ENCODE data around the gene TNFAIP1.
A peak's percentile ranks its signal among the peaks of the same experiment; 100 is the strongest.

The TNFAIP1 gene

GRCh38 chr17:28370035-28370743 is 34.6 kb downstream of the TNFAIP1 start, which contains the start of gene VTN:
TSS of gene VTN (minus strand) at chr17:28370307. CDS start at chr17:28370203, 104 bp downstream.
- Histone ChIP-seq H3K27me3 (replicated peaks; ENCODE audit: control insufficient read depth, insufficient read depth, low read length, poor library complexity, severe bottlenecking) (no peaks in the 10 kb centered on the region), H3K4me3 (ENCODE audit: insufficient read depth, low read depth, low read length, poor library complexity, severe bottlenecking) (peak within 1 kb of the TSS; percentile 66), H3K4me1 (ENCODE audit: control insufficient read depth, insufficient read depth, low read length, poor library complexity, severe bottlenecking) (peaks cover 19% of the 10 kb centered on the region), H3K27ac (ENCODE audit: insufficient read depth, low read length, poor library complexity, severe bottlenecking) (peak within 1 kb of the TSS; percentile 82), H3K36me3 (ENCODE audit: control insufficient read depth, insufficient read depth, low read length) (peaks cover under 1% of the 10 kb centered on the region), H3K9me3 (ENCODE audit: control insufficient read depth, low read length) (no peaks in the 10 kb centered on the region)
- no peak for DNase-seq

GRCh38 chr17:28370744-28371103 is 35.2 kb downstream of the TNFAIP1 start:
- Histone ChIP-seq H3K4me1 (ENCODE audit: control insufficient read depth, insufficient read depth, low read length, poor library complexity, severe bottlenecking) (peaks cover 19% of the 10 kb centered on the region), H3K4me3 (ENCODE audit: insufficient read depth, low read depth, low read length, poor library complexity, severe bottlenecking) (peak overlapping the region; percentile 66), H3K9me3 (ENCODE audit: control insufficient read depth, low read length) (no peaks in the 10 kb centered on the region), H3K36me3 (ENCODE audit: control insufficient read depth, insufficient read depth, low read length) (no peaks in the 10 kb centered on the region), H3K27me3 (replicated peaks; ENCODE audit: control insufficient read depth, insufficient read depth, low read length, poor library complexity, severe bottlenecking) (no peaks in the 10 kb centered on the region), H3K27ac (ENCODE audit: insufficient read depth, low read length, poor library complexity, severe bottlenecking) (peak overlapping the region; percentile 82)
- no peak for DNase-seq

- Histone ChIP-seq H3K9me3 (ENCODE audit: control insufficient read depth, low read length) (no peaks in the 10 kb centered on the region), H3K4me1 (ENCODE audit: control insufficient read depth, insufficient read depth, low read length, poor library complexity, severe bottlenecking) (peaks cover 19% of the 10 kb centered on the region), H3K36me3 (ENCODE audit: control insufficient read depth, insufficient read depth, low read length) (no peaks in the 10 kb centered on the region), H3K27me3 (replicated peaks; ENCODE audit: control insufficient read depth, insufficient read depth, low read length, poor library complexity, severe bottlenecking) (no peaks in the 10 kb centered on the region), H3K27ac (ENCODE audit: insufficient read depth, low read length, poor library complexity, severe bottlenecking) (peak within 1 kb of the TSS; percentile 82), H3K4me3 (ENCODE audit: insufficient read depth, low read depth, low read length, poor library complexity, severe bottlenecking) (peak within 1 kb of the TSS; percentile 66)
- peak; percentile 75 to 79 (median 75) for DNase-seq
Observed at GRCh38 chr17:28371245-28372202, 36.0 kb downstream of the TNFAIP1 start, which contains the start of gene SARM1. TSS of gene SARM1 (plus strand) at chr17:28371694. CDS start at chr17:28372033, 339 bp downstream.

- Histone ChIP-seq H3K4me1 (ENCODE audit: control insufficient read depth, insufficient read depth, low read length, poor library complexity, severe bottlenecking) (peaks cover 19% of the 10 kb centered on the region), H3K27ac (ENCODE audit: insufficient read depth, low read length, poor library complexity, severe bottlenecking) (peak overlapping the region; percentile 82), H3K9me3 (ENCODE audit: control insufficient read depth, low read length) (no peaks in the 10 kb centered on the region), H3K36me3 (ENCODE audit: control insufficient read depth, insufficient read depth, low read length) (no peaks in the 10 kb centered on the region), H3K27me3 (replicated peaks; ENCODE audit: control insufficient read depth, insufficient read depth, low read length, poor library complexity, severe bottlenecking) (no peaks in the 10 kb centered on the region), H3K4me3 (ENCODE audit: insufficient read depth, low read depth, low read length, poor library complexity, severe bottlenecking) (peak overlapping the region; percentile 66)
- no peak for DNase-seq
Observed at GRCh38 chr17:28372203-28372944, 36.8 kb downstream of the TNFAIP1 start.

- Histone ChIP-seq H3K4me3 (ENCODE audit: insufficient read depth, low read depth, low read length, poor library complexity, severe bottlenecking) (no peak overlapping the region), H3K9me3 (ENCODE audit: control insufficient read depth, low read length) (no peaks in the 10 kb centered on the region), H3K27me3 (replicated peaks; ENCODE audit: control insufficient read depth, insufficient read depth, low read length, poor library complexity, severe bottlenecking) (no peaks in the 10 kb centered on the region), H3K4me1 (ENCODE audit: control insufficient read depth, insufficient read depth, low read length, poor library complexity, severe bottlenecking) (peaks cover 19% of the 10 kb centered on the region), H3K36me3 (ENCODE audit: control insufficient read depth, insufficient read depth, low read length) (no peaks in the 10 kb centered on the region), H3K27ac (ENCODE audit: insufficient read depth, low read length, poor library complexity, severe bottlenecking) (no peak overlapping the region)
- DNase-seq: no peak
Observed at GRCh38 chr17:28372945-28373274, 37.3 kb downstream of the TNFAIP1 start.

- Histone ChIP-seq H3K4me1 (ENCODE audit: control insufficient read depth, insufficient read depth, low read length, poor library complexity, severe bottlenecking) (peaks cover 15% of the 10 kb centered on the region), H3K27me3 (replicated peaks; ENCODE audit: control insufficient read depth, insufficient read depth, low read length, poor library complexity, severe bottlenecking) (no peaks in the 10 kb centered on the region), H3K9me3 (ENCODE audit: control insufficient read depth, low read length) (no peaks in the 10 kb centered on the region), H3K4me3 (ENCODE audit: insufficient read depth, low read depth, low read length, poor library complexity, severe bottlenecking) (no peak overlapping the region), H3K36me3 (ENCODE audit: control insufficient read depth, insufficient read depth, low read length) (no peaks in the 10 kb centered on the region), H3K27ac (ENCODE audit: insufficient read depth, low read length, poor library complexity, severe bottlenecking) (no peak overlapping the region)
- DNase-seq: no peak
Observed at GRCh38 chr17:28379814-28380801, 44.5 kb downstream of the TNFAIP1 start.

- H3K27me3 ChIP-seq (replicated peaks; ENCODE audit: control insufficient read depth, insufficient read depth, low read length, poor library complexity, severe bottlenecking): no peaks in the 10 kb centered on the region
- H3K27ac ChIP-seq (ENCODE audit: insufficient read depth, low read length, poor library complexity, severe bottlenecking): no peak overlapping the region
- DNase-seq: no peak
- no peaks in the 10 kb centered on the region for H3K36me3 ChIP-seq (ENCODE audit: control insufficient read depth, insufficient read depth, low read length)
- H3K4me1 ChIP-seq (ENCODE audit: control insufficient read depth, insufficient read depth, low read length, poor library complexity, severe bottlenecking): peaks cover 19% of the 10 kb centered on the region
- H3K4me3 ChIP-seq (ENCODE audit: insufficient read depth, low read depth, low read length, poor library complexity, severe bottlenecking): no peak overlapping the region
- H3K9me3 ChIP-seq (ENCODE audit: control insufficient read depth, low read length): no peaks in the 10 kb centered on the region
Observed at GRCh38 chr17:28381141-28381825, 45.7 kb downstream of the TNFAIP1 start.

GRCh38 chr17:28384281-28385036 is 48.9 kb downstream of the TNFAIP1 start:
- peak; percentile 28 to 45 (median 42) for DNase-seq
- Histone ChIP-seq H3K27ac (ENCODE audit: insufficient read depth, low read length, poor library complexity, severe bottlenecking) (peak overlapping the region; percentile 20), H3K4me3 (ENCODE audit: insufficient read depth, low read depth, low read length, poor library complexity, severe bottlenecking) (peak overlapping the region; percentile 87)

More at GRCh38 chr17:28384281-28385036, 48.9 kb downstream of the TNFAIP1 start:
- no peaks in the 10 kb centered on the region for H3K9me3 ChIP-seq (ENCODE audit: control insufficient read depth, low read length)
- H3K27me3 ChIP-seq (replicated peaks; ENCODE audit: control insufficient read depth, insufficient read depth, low read length, poor library complexity, severe bottlenecking): no peaks in the 10 kb centered on the region
- H3K4me1 ChIP-seq (ENCODE audit: control insufficient read depth, insufficient read depth, low read length, poor library complexity, severe bottlenecking): peaks cover 19% of the 10 kb centered on the region
- H3K36me3 ChIP-seq (ENCODE audit: control insufficient read depth, insufficient read depth, low read length): peaks cover 8% of the 10 kb centered on the region
